Endothelial cell of umbilical vein (primary cell): Measurements from ENCODE around the gene PXK.

Experiments
- CTCF ChIP-seq, 2 donors: IDR thresholded peaks; 1 replicate in 1 of 2; 2 replicates in 1 of 2; pipeline ENCODE4 v1.5.1; 2011; ENCODE audit warnings: low read length in 2 of 2, mild to moderate bottlenecking in 2 of 2, moderate library complexity in 2 of 2, control low read depth in 1 of 2, inconsistent platforms in 1 of 2, low read depth in 1 of 2; ENCODE audit not compliant: insufficient read depth in 1 of 2; ENCODE audit errors: extremely low read depth in 1 of 2
- FOS ChIP-seq: IDR thresholded peaks from 2 replicates; pipeline ENCODE4 v1.6.1; 2011; ENCODE audit warnings: mild to moderate bottlenecking, low read length, moderate library complexity, borderline replicate concordance; ENCODE audit not compliant: insufficient read depth

- TF ChIP-seq FOS (peak; percentile 24), CTCF (IDR thresholded peaks at IDR 0.05; ENCODE audit: extremely low read depth in 1 of 2, insufficient read depth in 1 of 2, low read depth in 1 of 2, low read length in 2 of 2) (peak; percentile 98)
Measured at GRCh38 chr3:58305882-58306711, 26.6 kb upstream of the PXK start, which contains the start of the genes HTD2 and RPP14.
